Spleen (tissue), 7 donors: Measurements from ENCODE around the gene IL3RA.

Source experiments
- CTCF ChIP-seq, 11 experiments: fragments of 200-600 bp in 7 of 11; fragments of 450-650 bp in 4 of 11; sonication (generic) in 4 of 11; IDR thresholded peaks in 8 of 11; conservative IDR thresholded peaks in 3 of 11; 1 replicate in 7 of 11; 2 replicates in 4 of 11; pipeline versions ENCODE4 v1.4.0 to v1.8.0; 2016 to 2021; ENCODE audit warnings: antibody characterized with exemption in 11 of 11, inconsistent platforms in 4 of 11, mild to moderate bottlenecking in 1 of 11
- POLR2A ChIP-seq, 3 donors: fragments of 450-650 bp; IDR thresholded peaks; one replicate each; pipeline ENCODE4 v1.5.1; 2017; ENCODE audit warnings: antibody characterized with exemption in 3 of 3, mild to moderate bottlenecking in 1 of 3
- donor health status: DM: no; HTN: no; CAD: no; lungs with moderate emphysema.
- donor health status: DM: no; HTN: no; CAD: no.
- donor health status: DM: no; HTN: no; CAD: no.

- TF ChIP-seq CTCF (IDR thresholded peaks at IDR 0.05 in 8 of 11, conservative IDR thresholded peaks at IDR 0.05 in 3 of 11) (no peak), POLR2A (IDR thresholded peaks at IDR 0.05) (no peak)
These were observed 66.6 kb downstream of the IL3RA start for GRCh38 chrX:1403228-1403627.
